NT2/D1 (cell line): ENCODE results near the gene CACNA1C.

ENCODE experiments used
- SUZ12 ChIP-seq: IDR thresholded peaks from 2 replicates; pipeline ENCODE4 v1.6.1; 2011; ENCODE audit not compliant: insufficient read length, insufficient read depth; ENCODE audit errors: extremely low read depth
- YY1 ChIP-seq: IDR thresholded peaks from 2 replicates; pipeline ENCODE4 v1.6.1; 2011; ENCODE audit not compliant: insufficient read length, insufficient read depth
- ZNF274 ChIP-seq: IDR thresholded peaks from 2 replicates; pipeline ENCODE4 v1.6.1; 2011; ENCODE audit warnings: mild to moderate bottlenecking, low read depth, low read length

- no peak for TF ChIP-seq YY1
- TF ChIP-seq ZNF274: no peak
- no peak for TF ChIP-seq SUZ12
Observed at GRCh38 chr12:2737656-2738241, 685.0 kb downstream of the CACNA1C start.
